Keratinocyte (primary cell): ENCODE results near the gene RRBP1. TPM values are rescaled to one million over a fixed set of nuclear protein-coding genes. Genes with fewer than 3 reads are reported as not detected.

Source experiments
- DNase-seq: peaks from one replicate; pipeline ENCODE4 v3.0.0-alpha.2; 2011; ENCODE audit warnings: low read depth, missing footprints, low spot score
- FAIRE-seq: peaks from 2 replicates; lab custom pipeline; 2011; peaks lifted over from hg19 to GRCh38; lab: Jason Lieb, UNC
- H2AFZ ChIP-seq: 2 replicates; pipeline ENCODE4 v1.6.0; 2012; ENCODE audit warnings: low read length, control low read depth, inconsistent platforms; ENCODE audit not compliant: control insufficient read depth
- H3K27ac ChIP-seq: 2 replicates; pipeline ENCODE4 v1.5.1; 2011; ENCODE audit warnings: low read length; ENCODE audit not compliant: control insufficient read depth, insufficient read depth
- H3K27me3 ChIP-seq: 3 replicates; pipeline ENCODE4 v1.6.0; 2011; ENCODE audit warnings: low read length; ENCODE audit not compliant: control insufficient read depth, insufficient read depth; ENCODE audit errors: extremely low read depth
- H3K36me3 ChIP-seq, 2 experiments: 2 replicates in 1 of 2; 3 replicates in 1 of 2; pipeline ENCODE4 v1.5.1; 2011; ENCODE audit warnings: low read length in 2 of 2, mild to moderate bottlenecking in 1 of 2; ENCODE audit not compliant: control insufficient read depth in 2 of 2, insufficient read depth in 2 of 2; ENCODE audit errors: extremely low read depth in 1 of 2
- H3K4me1 ChIP-seq: 3 replicates; pipeline ENCODE4 v1.5.1; 2011; ENCODE audit warnings: low read length; ENCODE audit not compliant: control insufficient read depth, insufficient read depth; ENCODE audit errors: extremely low read depth
- H3K4me2 ChIP-seq: 3 replicates; pipeline ENCODE4 v1.6.0; 2011; ENCODE audit warnings: low read depth, low read length; ENCODE audit not compliant: control insufficient read depth, insufficient read depth; ENCODE audit errors: extremely low read depth
- H3K4me3 ChIP-seq, 3 experiments: fragments of 200-600 bp in 1 of 3; sonication (generic) in 1 of 3; 2 replicates in 2 of 3; 3 replicates in 1 of 3; pipeline ENCODE4 v1.5.1; 2011 to 2016; ENCODE audit warnings: low read length in 3 of 3, mild to moderate bottlenecking in 3 of 3, control low read depth in 2 of 3, inconsistent platforms in 1 of 3, low read depth in 1 of 3, mixed read lengths in 1 of 3, mixed run types in 1 of 3, moderate library complexity in 1 of 3; ENCODE audit not compliant: control insufficient read depth in 2 of 3, insufficient read depth in 2 of 3; ENCODE audit errors: extremely low read depth in 1 of 3
- H3K79me2 ChIP-seq: 2 replicates; pipeline ENCODE4 v1.6.0; 2012; ENCODE audit warnings: low read length; ENCODE audit not compliant: control insufficient read depth, insufficient read depth
- H3K9ac ChIP-seq: 3 replicates; pipeline ENCODE4 v1.6.0; 2011; ENCODE audit warnings: low read length; ENCODE audit not compliant: control insufficient read depth, insufficient read depth; ENCODE audit errors: extremely low read depth
- H3K9me1 ChIP-seq: 3 replicates; pipeline ENCODE4 v1.6.0; 2011; ENCODE audit warnings: low read length; ENCODE audit not compliant: control insufficient read depth, insufficient read depth; ENCODE audit errors: extremely low read depth
- H3K9me3 ChIP-seq: 2 replicates; pipeline ENCODE4 v1.5.1; 2012; ENCODE audit warnings: low read depth, low read length; ENCODE audit not compliant: control insufficient read depth
- H4K20me1 ChIP-seq: 3 replicates; pipeline ENCODE4 v1.6.0; 2011; ENCODE audit warnings: low read length; ENCODE audit not compliant: control insufficient read depth, insufficient read depth; ENCODE audit errors: extremely low read depth
- CTCF ChIP-seq, 3 experiments: IDR thresholded peaks in 1 of 3; conservative IDR thresholded peaks in 1 of 3; optimal IDR thresholded peaks in 1 of 3; 2 replicates in 2 of 3; 3 replicates in 1 of 3; pipeline versions ENCODE3 to v1.5.1; 2011; ENCODE audit warnings: low read length in 3 of 3, mild to moderate bottlenecking in 3 of 3, moderate library complexity in 2 of 3, control low read depth in 1 of 3, inconsistent platforms in 1 of 3; ENCODE audit not compliant: insufficient read depth in 2 of 3; ENCODE audit errors: extremely low read depth in 1 of 3
- EZH2 ChIP-seq: IDR thresholded peaks from one replicate; pipeline ENCODE4 v1.6.1; 2012; ENCODE audit warnings: inconsistent platforms, mild to moderate bottlenecking, low read length, moderate library complexity
- dilution Hi-C: fragments of 300-500 bp; cut with MboI; formaldehyde crosslinking; loops from one replicate; pipeline ENCODE4 v1.7.0; 2020; ENCODE audit warnings: low sequenced_read_pairs; ENCODE audit not compliant: extremely low pct_ligation_motif_present
- polyA plus RNA-seq, 5 experiments: library from polyadenylated mRNA; depleted of rRNA in 3 of 5; stranded (reverse) in 3 of 5; stranded (forward) in 1 of 5; unstranded in 1 of 5; fragments of >200 nt; gene quantifications; 1 replicate in 1 of 5; 2 replicates in 3 of 5; 3 replicates in 1 of 5; pipeline versions ENCODE4 v1.2.1 to v1.2.3, GENCODE V29; 2011 to 2012; ENCODE audit warnings: missing spikeins in 2 of 5, low read depth in 1 of 5, low replicate concordance in 1 of 5

The RRBP1 gene
- polyA plus RNA-seq, 1 donor (not counting 4 experiments of a cell fraction or from before 2014, with no cell fraction given): 43.9 TPM

DNA sequence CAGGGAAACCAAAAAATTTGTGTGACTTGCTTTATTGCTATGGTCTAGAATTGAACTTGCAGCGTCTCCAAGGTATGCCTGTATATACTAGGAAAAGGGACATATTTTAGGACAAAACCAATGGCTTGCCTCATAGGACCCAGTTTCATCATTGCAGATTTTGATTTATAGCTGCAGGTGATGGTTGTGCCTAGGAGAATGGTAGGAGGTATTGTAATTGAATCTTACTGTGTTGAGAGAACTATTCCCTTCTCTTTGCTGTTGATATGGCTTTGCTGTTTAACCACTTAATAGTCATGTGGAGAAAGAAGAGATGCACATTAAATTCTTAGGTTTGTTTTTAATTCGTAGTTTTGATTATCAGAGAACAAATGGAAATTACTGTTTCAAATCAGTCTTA lies 95.8 kb downstream of the RRBP1 start:
- no peak overlapping the region for H3K9ac ChIP-seq
- H3K27ac ChIP-seq: no peak overlapping the region
- TF ChIP-seq EZH2 (no peak), CTCF (optimal IDR thresholded peaks at IDR 0.05 in 1 of 3, IDR thresholded peaks at IDR 0.05 in 1 of 3, conservative IDR thresholded peaks at IDR 0.05 in 1 of 3; ENCODE audit: extremely low read depth in 1 of 3, insufficient read depth in 2 of 3, low read length in 3 of 3) (no peak)
- FAIRE-seq (no peak), DNase-seq (no peak)
- peaks cover 13% of the 10 kb centered on the region for H3K4me1 ChIP-seq
- H3K9me1 ChIP-seq: no peaks in the 10 kb centered on the region
- peaks cover 6% of the 10 kb centered on the region for H4K20me1 ChIP-seq
- dilution Hi-C loops: no loop called here
- no peaks in the 10 kb centered on the region for H3K9me3 ChIP-seq
- H3K4me2 ChIP-seq: no peak overlapping the region
- H3K36me3 ChIP-seq: peaks cover 0 to 3% of the 10 kb centered on the region in 2 experiments
- no peak overlapping the region for H3K4me3 ChIP-seq
- peaks cover 97% of the 10 kb centered on the region for H3K79me2 ChIP-seq
- H3K27me3 ChIP-seq: no peaks in the 10 kb centered on the region
- no peak overlapping the region for H2AFZ ChIP-seq

DNA sequence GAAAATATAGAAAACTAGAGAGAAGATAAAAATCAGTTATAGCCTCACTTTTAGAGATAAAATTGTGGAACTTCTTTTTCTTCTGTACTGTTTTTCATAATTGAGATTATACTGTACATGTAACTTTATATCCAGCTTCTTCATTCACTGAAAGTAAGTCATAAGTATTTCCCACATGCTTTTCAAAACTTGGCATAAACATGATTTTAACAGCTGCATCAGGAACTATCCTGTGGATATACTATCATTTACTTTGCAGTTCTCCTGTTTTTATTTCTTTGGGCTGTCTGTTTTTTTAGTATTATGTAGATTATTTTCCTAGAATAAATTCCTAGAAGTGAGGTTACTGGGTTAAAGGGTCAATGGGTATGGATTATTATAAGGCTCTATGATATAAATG lies 97.4 kb downstream of the RRBP1 start:
- H3K4me3 ChIP-seq: no peak overlapping the region
- H3K9ac ChIP-seq: no peak overlapping the region
- peaks cover 12% of the 10 kb centered on the region for H4K20me1 ChIP-seq
- H3K4me1 ChIP-seq: peaks cover 17% of the 10 kb centered on the region
- dilution Hi-C loops: no loop called here
- FAIRE-seq: no peak
- H2AFZ ChIP-seq: no peak overlapping the region
- H3K9me3 ChIP-seq: no peaks in the 10 kb centered on the region
- peaks cover 0 to 3% of the 10 kb centered on the region in 2 experiments for H3K36me3 ChIP-seq
- H3K27ac ChIP-seq: no peak overlapping the region
- no peaks in the 10 kb centered on the region for H3K27me3 ChIP-seq
- H3K79me2 ChIP-seq: peaks cover 97% of the 10 kb centered on the region
- no peak for TF ChIP-seq CTCF (optimal IDR thresholded peaks at IDR 0.05 in 1 of 3, IDR thresholded peaks at IDR 0.05 in 1 of 3, conservative IDR thresholded peaks at IDR 0.05 in 1 of 3; ENCODE audit: extremely low read depth in 1 of 3, insufficient read depth in 2 of 3, low read length in 3 of 3)
- no peak for TF ChIP-seq EZH2
- no peak overlapping the region for H3K4me2 ChIP-seq
- no peak for DNase-seq
- no peaks in the 10 kb centered on the region for H3K9me1 ChIP-seq
